Prostate gland (tissue), 2 donors: Measurements from ENCODE around the gene MYNN. TPM values are rescaled to one million over a fixed set of nuclear protein-coding genes. Genes with fewer than 3 reads are reported as not detected.
A peak's percentile ranks its signal among the peaks of the same experiment; 100 is the strongest.

ENCODE experiments used
- DNase-seq: peaks from one replicate; pipeline ENCODE4 v3.0.0-alpha.2; 2019; ENCODE audit warnings: low spot score
- H3K27ac ChIP-seq, 2 donors: fragments of 200-600 bp; sonication (generic); 2 replicates each; pipeline ENCODE4 v1.5.1; 2017 to 2019
- H3K27me3 ChIP-seq: fragments of 200-600 bp; sonication (generic); replicated peaks from 2 replicates; pipeline ENCODE4 v1.5.1; 2019; ENCODE audit not compliant: insufficient read depth
- H3K36me3 ChIP-seq, 2 donors: fragments of 200-600 bp; sonication (generic); 1 replicate in 1 of 2; 2 replicates in 1 of 2; pipeline versions ENCODE4 v1.5.1 to v1.8.1; 2017 to 2019
- H3K4me1 ChIP-seq: fragments of 200-600 bp; sonication (generic); replicated peaks from 2 replicates; pipeline ENCODE4 v1.5.1; 2019
- H3K4me3 ChIP-seq, 2 donors: fragments of 200-600 bp; sonication (generic); 2 replicates each; pipeline ENCODE4 v1.5.1; 2017 to 2019
- H3K9me3 ChIP-seq: fragments of 200-600 bp; sonication (generic); 2 replicates; pipeline ENCODE4 v1.5.1; 2017
- POLR2A ChIP-seq: fragments of 450-650 bp; IDR thresholded peaks from one replicate; pipeline ENCODE4 v1.6.1; 2016; ENCODE audit warnings: antibody characterized with exemption, mild to moderate bottlenecking
- POLR2AphosphoS5 ChIP-seq: sonication (generic); formaldehyde crosslinking; IDR thresholded peaks from one replicate; pipeline ENCODE4 v1.6.1; 2017; ENCODE audit warnings: antibody characterized with exemption
- WGBS: methylation state at CpG from one replicate; pipeline ENCODE4 v1.1.5; 2018; 5-methylcytosine and 5-hydroxymethylcytosine counted together
- intact Hi-C: fragments of 100-400 bp; cut with DNase I; formaldehyde crosslinking; loops from one replicate; pipeline ENCODE4 v1.14.2; 2022
- total RNA-seq, 2 donors: library from RNA; depleted of rRNA; stranded (reverse); fragments of >200 nt; gene quantifications; one replicate each; pipeline ENCODE4 v1.1.0, GENCODE V29; 2016
- TF ChIP-seq, protein P1 (sequence below), 4 experiments: fragments of 200-600 bp in 2 of 4; fragments of 450-650 bp in 2 of 4; sonication (generic) in 2 of 4; IDR thresholded peaks; 1 replicate in 3 of 4; 2 replicates in 1 of 4; pipeline ENCODE4 v1.5.1; 2016 to 2019; ENCODE audit warnings: antibody characterized with exemption in 4 of 4, mild to moderate bottlenecking in 2 of 4, moderate library complexity in 2 of 4

Gene MYNN
- total RNA-seq, 2 donors from 2014 or later: 13.5 to 19.9 TPM

DNA sequence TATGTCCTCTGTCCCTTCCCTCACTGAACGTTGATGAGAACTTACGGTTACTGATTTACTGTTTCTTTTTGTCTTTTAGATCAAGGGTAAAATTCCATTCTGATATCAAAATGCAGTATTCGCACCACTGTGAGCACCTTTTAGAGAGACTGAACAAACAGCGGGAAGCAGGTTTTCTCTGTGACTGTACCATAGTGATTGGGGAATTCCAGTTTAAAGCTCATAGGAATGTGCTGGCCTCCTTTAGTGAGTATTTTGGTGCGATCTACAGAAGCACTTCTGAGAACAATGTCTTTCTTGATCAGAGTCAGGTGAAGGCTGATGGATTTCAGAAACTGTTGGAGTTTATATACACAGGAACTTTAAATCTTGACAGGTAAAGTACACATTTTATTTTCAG, 990 bp downstream of the MYNN start:
- intact Hi-C loops: loop anchor here (5.0 kb wide), 1 partner anchor 193 kb away; the partner anchor contains the start of gene SEC62
- no peak overlapping the region for H3K27ac ChIP-seq

DNA sequence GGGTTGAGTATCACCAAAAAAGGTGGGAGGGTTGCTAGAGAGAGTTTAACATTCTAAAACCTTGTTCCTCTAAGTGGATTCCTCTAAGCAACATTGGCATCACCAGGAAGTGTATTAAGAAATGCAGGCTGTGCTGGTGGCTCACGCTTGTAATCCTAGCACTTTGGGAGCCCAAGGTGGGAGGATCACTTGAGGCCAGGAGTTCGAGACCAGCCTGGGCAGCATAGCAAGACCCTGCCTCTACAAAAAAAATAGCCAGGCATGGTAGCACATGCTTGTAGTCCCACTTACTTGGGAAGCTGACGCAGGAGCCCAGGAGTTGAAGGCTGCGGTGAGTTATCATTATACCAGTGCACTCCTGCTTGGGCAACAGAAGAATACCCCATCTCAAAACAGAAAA, 4.6 kb downstream of the MYNN start:
- H3K36me3 ChIP-seq: peaks cover 0 to 3% of the 10 kb centered on the region in 2 donors

More for the DNA sequence above, 990 bp downstream of the MYNN start:
- 42% methylated on average over 5 of the region's 5 CpGs for WGBS
- DNase-seq: no peak
- TF ChIP-seq, protein P1, sequence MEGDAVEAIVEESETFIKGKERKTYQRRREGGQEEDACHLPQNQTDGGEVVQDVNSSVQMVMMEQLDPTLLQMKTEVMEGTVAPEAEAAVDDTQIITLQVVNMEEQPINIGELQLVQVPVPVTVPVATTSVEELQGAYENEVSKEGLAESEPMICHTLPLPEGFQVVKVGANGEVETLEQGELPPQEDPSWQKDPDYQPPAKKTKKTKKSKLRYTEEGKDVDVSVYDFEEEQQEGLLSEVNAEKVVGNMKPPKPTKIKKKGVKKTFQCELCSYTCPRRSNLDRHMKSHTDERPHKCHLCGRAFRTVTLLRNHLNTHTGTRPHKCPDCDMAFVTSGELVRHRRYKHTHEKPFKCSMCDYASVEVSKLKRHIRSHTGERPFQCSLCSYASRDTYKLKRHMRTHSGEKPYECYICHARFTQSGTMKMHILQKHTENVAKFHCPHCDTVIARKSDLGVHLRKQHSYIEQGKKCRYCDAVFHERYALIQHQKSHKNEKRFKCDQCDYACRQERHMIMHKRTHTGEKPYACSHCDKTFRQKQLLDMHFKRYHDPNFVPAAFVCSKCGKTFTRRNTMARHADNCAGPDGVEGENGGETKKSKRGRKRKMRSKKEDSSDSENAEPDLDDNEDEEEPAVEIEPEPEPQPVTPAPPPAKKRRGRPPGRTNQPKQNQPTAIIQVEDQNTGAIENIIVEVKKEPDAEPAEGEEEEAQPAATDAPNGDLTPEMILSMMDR (IDR thresholded peaks at IDR 0.05): no peak
- TF ChIP-seq POLR2AphosphoS5: no peak
- TF ChIP-seq POLR2A: no peak
- Histone ChIP-seq H3K4me3 (peak overlapping the region; percentile 70 to 93), H3K36me3 (peaks cover 0 to 3% of the 10 kb centered on the region in 2 donors), H3K4me1 (peaks cover 10% of the 10 kb centered on the region), H3K9me3 (no peaks in the 10 kb centered on the region), H3K27me3 (no peaks in the 10 kb centered on the region)

DNA sequence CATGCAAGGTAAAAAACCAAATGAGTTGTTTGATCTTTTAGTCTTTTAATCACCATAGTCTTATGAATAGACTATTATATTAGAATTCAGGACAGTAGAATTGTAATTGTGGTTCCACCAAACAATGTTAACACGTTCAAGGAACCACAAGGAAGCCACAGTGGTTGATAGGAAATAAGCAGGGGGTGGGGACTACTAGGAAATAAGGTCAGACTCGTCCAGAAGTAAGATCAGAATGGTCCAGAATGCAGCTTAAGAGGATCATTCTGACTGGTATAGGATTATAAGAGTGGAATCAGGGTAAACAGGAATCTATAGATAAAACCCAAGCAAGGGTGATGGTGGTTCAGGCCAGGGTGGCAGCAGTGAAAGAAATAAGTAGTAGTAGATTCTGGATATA, 7.5 kb downstream of the MYNN start:
- no peaks in the 10 kb centered on the region for H3K4me1 ChIP-seq
- WGBS: 74% methylated on average over 2 of the region's 2 CpGs

More for the DNA sequence above, 4.6 kb downstream of the MYNN start:
- TF ChIP-seq, protein P1 (IDR thresholded peaks at IDR 0.05): no peak
- no peak for TF ChIP-seq POLR2AphosphoS5
- no peak for TF ChIP-seq POLR2A
- Histone ChIP-seq H3K4me1 (peaks cover 10% of the 10 kb centered on the region), H3K27ac (no peak overlapping the region), H3K27me3 (no peaks in the 10 kb centered on the region), H3K4me3 (no peak overlapping the region), H3K9me3 (no peaks in the 10 kb centered on the region)
- intact Hi-C loops: no loop called here
- DNase-seq: no peak
- 95% methylated on average over 4 of the region's 4 CpGs for WGBS

DNA sequence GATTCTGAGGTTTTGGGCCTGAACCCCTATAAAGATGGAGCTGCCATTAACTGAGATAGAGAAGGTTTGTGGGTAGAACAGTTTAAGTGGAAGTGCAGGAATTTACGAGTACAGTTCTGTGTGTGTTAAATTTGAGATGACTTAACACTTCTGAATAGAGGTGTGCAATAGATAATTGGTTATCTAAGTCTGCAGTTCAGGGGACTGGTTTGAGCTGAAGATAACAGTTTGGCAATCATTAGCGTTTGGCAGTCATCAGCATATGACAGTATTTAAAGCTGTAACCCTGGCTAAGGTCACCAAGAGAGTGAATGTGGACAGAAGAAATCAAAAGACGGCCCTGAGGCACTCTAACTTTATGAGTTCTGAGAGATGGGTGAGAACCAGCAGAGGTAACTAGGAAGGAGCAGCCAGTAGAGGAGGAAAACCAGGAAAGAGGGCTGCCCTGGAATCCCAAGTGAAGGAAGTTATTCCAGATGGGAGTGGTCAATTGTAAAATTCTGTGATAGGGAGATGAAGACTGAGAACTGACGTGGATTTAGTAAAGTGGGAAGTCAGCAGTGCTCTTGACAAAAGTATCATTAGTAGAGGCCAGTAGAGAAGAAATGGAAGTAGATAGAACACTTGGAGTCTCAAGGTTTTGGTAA, 8.1 kb downstream of the MYNN start:
- intact Hi-C loops: no loop called here
- Histone ChIP-seq H3K27me3 (no peaks in the 10 kb centered on the region), H3K27ac (no peak overlapping the region), H3K4me1 (no peaks in the 10 kb centered on the region), H3K36me3 (peaks cover 0 to 9% of the 10 kb centered on the region in 2 donors), H3K4me3 (no peak overlapping the region), H3K9me3 (no peaks in the 10 kb centered on the region)
- no peak for DNase-seq
- 82% methylated on average over 4 of the region's 4 CpGs for WGBS
- TF ChIP-seq POLR2A (no peak), POLR2AphosphoS5 (no peak)
- TF ChIP-seq, protein P1 (IDR thresholded peaks at IDR 0.05): no peak

More for the DNA sequence above, 7.5 kb downstream of the MYNN start:
- intact Hi-C loops: no loop called here
- Histone ChIP-seq H3K27me3 (no peaks in the 10 kb centered on the region), H3K36me3 (peaks cover 0 to 4% of the 10 kb centered on the region in 2 donors), H3K27ac (no peak overlapping the region), H3K9me3 (no peaks in the 10 kb centered on the region), H3K4me3 (no peak overlapping the region)
- TF ChIP-seq POLR2AphosphoS5 (no peak), POLR2A (no peak)
- TF ChIP-seq, protein P1 (IDR thresholded peaks at IDR 0.05): no peak
- DNase-seq: no peak

DNA sequence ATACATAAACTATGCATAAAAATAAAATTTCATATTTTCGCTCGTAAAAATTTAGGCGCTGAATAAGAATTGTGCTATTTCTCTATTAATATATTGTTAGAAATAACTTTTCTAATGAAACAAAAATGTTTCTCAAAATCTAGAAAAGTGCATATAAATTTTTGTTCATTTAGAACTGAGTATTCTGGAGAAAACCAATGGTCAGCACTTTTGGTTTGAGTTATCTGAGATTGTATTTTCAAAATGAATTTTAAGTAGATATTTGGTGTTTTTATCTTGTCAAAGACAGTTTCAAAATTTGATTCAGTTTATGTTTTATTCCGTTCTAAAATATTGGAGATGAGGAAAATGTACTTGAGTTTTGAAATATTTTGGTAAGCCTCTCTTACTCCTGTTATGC, 13.9 kb downstream of the MYNN start:
- Histone ChIP-seq H3K4me1 (no peaks in the 10 kb centered on the region), H3K4me3 (no peak overlapping the region), H3K27me3 (no peaks in the 10 kb centered on the region), H3K27ac (no peak overlapping the region), H3K36me3 (peaks cover 0 to 7% of the 10 kb centered on the region in 2 donors), H3K9me3 (no peaks in the 10 kb centered on the region)
- WGBS: 95% methylated on average over 4 of the region's 4 CpGs
- TF ChIP-seq POLR2A (no peak), POLR2AphosphoS5 (no peak)
- TF ChIP-seq, protein P1 (IDR thresholded peaks at IDR 0.05): no peak
- DNase-seq: no peak
- intact Hi-C loops: no loop called here
